Upper lobe of right lung (tissue), 1 donor: ENCODE results near the gene CERS6. TPM values are rescaled to one million over a fixed set of nuclear protein-coding genes. Genes with fewer than 3 reads are reported as not detected.

Source experiments
- ATAC-seq: fragments of 200-7000 bp; cut with Tn5 transposase; one replicate; pipeline ENCODE4 v1.9.1; 2020; ENCODE audit warnings: mild to moderate bottlenecking, moderate library complexity
- DNase-seq: peaks from one replicate; pipeline ENCODE4 v3.0.0-alpha.2; 2020
- H3K27ac ChIP-seq: fragments of 200-600 bp; one replicate; pipeline ENCODE4 v1.8.0; 2022
- H3K27me3 ChIP-seq: fragments of 200-600 bp; one replicate; pipeline ENCODE4 v1.8.0; 2022; ENCODE audit warnings: mild to moderate bottlenecking
- H3K36me3 ChIP-seq: fragments of 200-600 bp; one replicate; pipeline ENCODE4 v1.8.0; 2022
- H3K4me1 ChIP-seq: fragments of 200-600 bp; one replicate; pipeline ENCODE4 v1.8.0; 2022
- H3K4me3 ChIP-seq: fragments of 200-600 bp; one replicate; pipeline ENCODE4 v1.8.0; 2022; ENCODE audit warnings: mild to moderate bottlenecking
- H3K9me3 ChIP-seq: fragments of 200-600 bp; one replicate; pipeline ENCODE4 v1.8.0; 2022
- CTCF ChIP-seq: fragments of 200-600 bp; IDR thresholded peaks from one replicate; pipeline ENCODE4 v1.8.0; 2022; ENCODE audit warnings: antibody characterized with exemption
- intact Hi-C: fragments of 100-400 bp; cut with DNase I; formaldehyde crosslinking; loops from one replicate; pipeline ENCODE4 v1.11.0; 2022
- total RNA-seq: library from RNA; stranded (reverse); fragmentation: NEBNext Ultra II Directional; extraction: Animal tissue kit (Norgen Biotek cat#: 25700); gene quantifications from one replicate; pipeline ENCODE4 v1.2.1, GENCODE V29; 2021
- donor health status: DM: no; HTN: yes; CAD: no; lungs with severe emphysema.

The CERS6 gene
- total RNA-seq, 1 donor from 2014 or later, result 17.8 TPM

GRCh38 chr2:168448980-168449379, 7.1 kb upstream of the CERS6 start:
- ATAC-seq, result no peak

GRCh38 chr2:168449419-168449818, 6.7 kb upstream of the CERS6 start:
- Histone ChIP-seq H3K27ac (no peak overlapping the region), H3K4me1 (no peaks in the 10 kb centered on the region), H3K9me3 (no peaks in the 10 kb centered on the region), H3K27me3 (no peaks in the 10 kb centered on the region), H3K4me3 (no peak overlapping the region), H3K36me3 (no peaks in the 10 kb centered on the region)
- no peak for DNase-seq
- no peak for ATAC-seq
- no peak for TF ChIP-seq CTCF
- intact Hi-C loops, result no loop called here

More at GRCh38 chr2:168448980-168449379, 7.1 kb upstream of the CERS6 start:
- no peaks in the 10 kb centered on the region for H3K27me3 ChIP-seq
- no peak for TF ChIP-seq CTCF
- H3K4me3 ChIP-seq, result no peak overlapping the region
- no peaks in the 10 kb centered on the region for H3K36me3 ChIP-seq
- DNase-seq, result no peak
- H3K9me3 ChIP-seq, result no peaks in the 10 kb centered on the region
- H3K4me1 ChIP-seq, result no peaks in the 10 kb centered on the region
- no peak overlapping the region for H3K27ac ChIP-seq
- intact Hi-C loops, result no loop called here

DNA sequence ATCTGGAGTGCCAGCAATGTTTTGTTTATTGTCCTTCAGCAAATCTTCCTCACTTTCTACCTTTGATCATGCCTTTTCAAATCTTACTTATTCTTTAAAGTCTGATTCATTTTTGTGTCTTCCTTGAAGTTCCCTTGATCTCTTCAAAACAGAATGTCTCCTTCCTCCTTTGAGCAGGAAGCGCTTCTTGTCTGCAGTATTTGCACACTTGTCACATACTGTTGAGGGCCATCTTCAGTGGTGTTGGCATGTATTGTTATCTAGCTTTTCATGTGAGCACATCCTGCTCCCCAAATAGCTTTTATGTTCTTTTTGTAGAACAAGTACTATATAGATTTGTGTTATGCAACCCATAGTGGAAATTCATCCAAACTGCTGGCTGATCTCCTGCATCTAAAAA, 5.9 kb upstream of the CERS6 start:
- Histone ChIP-seq H3K4me1 (no peaks in the 10 kb centered on the region), H3K4me3 (no peak overlapping the region), H3K27ac (no peak overlapping the region), H3K36me3 (no peaks in the 10 kb centered on the region), H3K27me3 (no peaks in the 10 kb centered on the region), H3K9me3 (no peaks in the 10 kb centered on the region)
- TF ChIP-seq CTCF, result no peak
- DNase-seq (no peak), ATAC-seq (no peak)
- intact Hi-C loops, result no loop called here

DNA sequence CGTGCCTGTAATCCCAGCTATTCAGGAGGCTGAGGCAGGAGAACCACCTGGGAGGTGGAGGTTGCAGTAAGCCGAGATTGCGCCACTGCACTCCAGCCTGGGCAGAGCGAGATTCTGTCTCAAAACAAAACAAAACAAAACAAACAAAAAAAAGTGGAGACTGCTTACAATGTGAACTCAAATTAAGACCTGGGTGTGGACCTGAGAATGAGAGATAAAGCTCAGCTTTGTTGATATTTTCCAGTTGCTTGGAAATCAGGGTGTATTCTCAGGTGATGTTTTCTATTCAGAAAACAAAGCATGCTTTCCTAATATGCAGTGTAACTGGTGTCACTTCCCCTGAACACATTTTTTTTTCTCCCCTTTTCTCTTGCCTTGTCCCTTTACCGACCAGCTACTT, 5.3 kb upstream of the CERS6 start:
- Histone ChIP-seq H3K4me1 (no peaks in the 10 kb centered on the region), H3K4me3 (no peak overlapping the region), H3K9me3 (no peaks in the 10 kb centered on the region), H3K27ac (no peak overlapping the region), H3K27me3 (no peaks in the 10 kb centered on the region), H3K36me3 (no peaks in the 10 kb centered on the region)
- TF ChIP-seq CTCF, result no peak
- DNase-seq (no peak), ATAC-seq (no peak)
- intact Hi-C loops, result no loop called here

DNA sequence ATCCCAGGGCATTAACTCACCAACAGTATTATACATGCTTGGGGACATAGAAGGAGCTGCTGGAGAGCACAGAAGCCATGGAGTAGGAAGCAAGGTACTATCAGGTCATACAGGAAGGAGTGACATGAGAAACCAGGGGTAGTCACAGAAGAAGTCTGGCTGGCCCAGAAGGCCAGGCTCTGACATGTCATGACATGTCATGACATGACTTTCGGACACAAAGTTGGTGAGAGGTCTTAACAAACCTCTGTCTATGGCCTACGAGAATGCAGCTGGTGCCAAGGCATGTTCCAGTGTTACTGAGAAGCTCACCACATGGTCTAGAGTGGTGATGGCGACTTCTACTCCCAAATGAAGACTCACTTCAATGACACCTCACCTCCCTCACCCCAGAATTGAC, 3.3 kb upstream of the CERS6 start:
- no peaks in the 10 kb centered on the region for H3K36me3 ChIP-seq
- no peak for TF ChIP-seq CTCF
- DNase-seq, result no peak
- H3K27ac ChIP-seq, result no peak overlapping the region
- no peak overlapping the region for H3K4me3 ChIP-seq
- no peaks in the 10 kb centered on the region for H3K4me1 ChIP-seq
- ATAC-seq, result no peak
- no peaks in the 10 kb centered on the region for H3K27me3 ChIP-seq
- no peaks in the 10 kb centered on the region for H3K9me3 ChIP-seq
- intact Hi-C loops, result no loop called here

DNA sequence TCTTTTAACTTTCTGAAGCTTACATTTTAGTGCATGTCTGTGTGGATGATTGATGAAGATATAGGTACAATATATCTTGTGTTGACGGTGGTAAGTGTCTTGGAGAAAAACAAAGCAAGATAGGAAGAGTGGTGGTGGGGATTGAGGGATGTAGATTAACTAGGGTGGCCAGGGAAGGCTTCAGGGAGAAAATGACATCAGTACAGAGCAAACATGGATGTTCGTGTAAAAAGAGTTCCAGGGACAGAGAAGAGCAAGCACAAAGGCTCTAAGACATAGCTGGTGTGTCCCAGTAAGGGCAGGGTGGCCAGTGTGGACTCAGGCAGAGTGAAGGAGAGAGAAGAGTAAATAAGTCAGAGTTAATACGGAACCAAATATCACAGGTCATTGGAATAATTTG, 2.7 kb upstream of the CERS6 start:
- no peak overlapping the region for H3K4me3 ChIP-seq
- H3K27ac ChIP-seq, result no peak overlapping the region
- DNase-seq, result no peak
- no peaks in the 10 kb centered on the region for H3K9me3 ChIP-seq
- intact Hi-C loops, result no loop called here
- H3K27me3 ChIP-seq, result no peaks in the 10 kb centered on the region
- ATAC-seq, result no peak
- H3K36me3 ChIP-seq, result no peaks in the 10 kb centered on the region
- peaks cover 6% of the 10 kb centered on the region for H3K4me1 ChIP-seq
- TF ChIP-seq CTCF, result no peak
